Measurements from ENCODE around the gene NPVF.

Gene NPVF

DNA sequence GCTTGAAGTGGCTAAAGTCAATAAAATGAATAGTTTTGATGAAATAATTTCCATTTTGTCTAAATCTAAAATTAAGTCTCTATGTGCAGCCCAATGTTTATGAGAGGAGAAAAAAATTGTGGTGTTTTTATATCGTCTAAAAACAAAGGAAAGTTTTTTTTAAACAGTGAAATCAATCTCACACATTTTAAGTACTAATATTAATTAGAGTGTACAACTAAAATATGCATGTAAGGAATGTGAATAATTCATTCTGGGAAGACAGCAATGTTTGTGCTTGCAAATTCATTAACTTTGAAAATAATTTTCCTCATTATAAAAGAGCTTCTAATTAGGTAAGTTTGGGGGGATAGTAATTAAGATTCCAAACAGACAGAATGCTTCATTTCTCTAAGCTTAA is at the start of gene NPVF:
Gene NPVF, minus strand, starts transcription at position 101 of the 400 bp plus-strand sequence. Its CDS starts 47 bp downstream, at position 54.
- DNase-seq (ENCODE audit: low read depth) = no peak

- no peak for DNase-seq (ENCODE audit: low read depth)
These were observed 44.0 kb upstream of the NPVF start for GRCh38 chr7:25272265-25272664.

DNA sequence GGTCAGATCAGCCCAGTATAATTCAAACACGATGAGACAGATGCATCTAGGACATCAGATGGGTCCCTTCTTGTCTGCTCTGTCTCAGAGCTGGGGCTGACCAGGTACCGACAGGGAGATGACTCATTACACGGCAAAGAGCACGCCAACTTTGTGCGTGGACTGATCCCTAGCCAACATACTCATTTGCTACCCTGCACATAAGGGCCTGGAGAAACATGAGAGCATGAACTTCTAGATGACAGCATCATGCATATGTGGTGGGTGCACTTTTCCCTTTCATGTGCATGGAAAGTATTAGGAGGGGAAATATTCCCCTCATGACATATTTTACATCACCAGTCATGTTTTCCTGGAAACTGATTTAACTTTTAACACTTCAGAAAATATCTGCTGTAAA is 35.1 kb upstream of the NPVF start:
- DNase-seq (ENCODE audit: low read depth) = no peak

- peak; percentile 35 for DNase-seq (ENCODE audit: low read depth)
These were observed 34.3 kb upstream of the NPVF start for GRCh38 chr7:25262586-25262985.

GRCh38 chr7:25261545-25262140 is 33.4 kb upstream of the NPVF start:
- no peak for DNase-seq (ENCODE audit: low read depth)

DNA sequence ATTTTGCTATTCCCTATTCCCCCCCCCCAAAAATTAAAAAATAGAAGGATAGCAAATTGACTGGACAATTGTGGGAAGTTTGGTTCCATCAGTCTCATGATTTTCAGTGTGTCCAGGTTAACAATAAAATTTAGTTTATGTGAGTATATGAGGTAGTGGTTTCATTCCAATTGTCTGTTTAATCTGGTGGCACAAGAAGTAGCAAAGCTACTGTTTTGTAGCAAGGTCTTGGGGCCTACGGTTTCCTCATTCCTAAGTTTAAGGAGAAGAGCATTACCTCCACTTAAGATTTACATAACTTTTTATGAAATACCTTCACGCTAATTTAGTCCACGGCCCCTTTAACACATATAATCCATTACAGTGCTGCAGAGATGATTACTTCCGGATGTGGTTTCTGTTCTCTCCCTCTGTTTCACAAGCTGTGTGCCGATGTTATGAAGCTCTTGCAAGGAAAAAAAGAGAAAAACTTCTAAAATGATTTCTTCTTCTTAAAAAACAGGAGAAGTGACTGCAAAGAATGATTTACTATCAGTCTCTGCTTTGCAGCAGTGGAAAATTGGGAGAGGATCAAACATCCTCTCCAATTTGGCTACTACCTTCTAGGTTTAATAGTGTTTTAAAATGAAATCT is 32.7 kb upstream of the NPVF start:
- peak; percentile 55 for DNase-seq (ENCODE audit: low read depth)

DNA sequence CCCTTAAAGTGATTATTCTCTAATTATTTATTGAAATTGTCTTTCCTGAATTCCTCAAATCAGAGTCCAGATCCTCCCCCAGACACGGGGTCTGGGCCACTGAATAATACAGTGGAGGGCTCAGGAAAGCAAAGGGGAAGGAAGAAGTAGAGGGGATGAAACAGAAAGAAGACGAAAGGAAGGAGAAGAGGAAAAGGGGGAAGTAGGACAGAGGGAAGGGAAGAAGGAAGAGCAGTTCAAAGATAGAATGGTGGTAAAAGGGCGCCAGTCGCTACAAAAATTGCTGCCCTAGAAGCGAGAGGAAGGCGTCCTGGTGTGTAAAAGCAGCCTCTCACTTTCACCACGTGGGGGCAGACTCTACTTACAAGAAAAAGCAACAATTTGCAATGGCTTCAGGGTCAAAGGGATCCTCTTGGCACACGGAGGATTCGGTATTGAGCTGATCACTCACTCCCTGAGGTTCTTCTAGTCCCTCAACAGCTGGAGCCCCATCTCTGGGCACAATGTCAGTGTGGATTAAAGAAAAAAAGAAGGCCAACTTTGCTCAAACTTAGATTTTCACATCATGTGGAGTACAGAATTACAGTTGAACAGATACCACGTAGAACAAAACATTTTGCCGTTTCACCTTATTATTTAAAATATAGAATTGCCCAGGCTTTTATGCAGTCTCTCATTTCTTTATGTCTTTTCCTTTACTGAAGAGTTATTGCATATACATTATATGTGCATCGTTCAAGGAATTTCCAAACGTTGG is 31.4 kb upstream of the NPVF start:
- DNase-seq (ENCODE audit: low read depth) = peak; percentile 74

- no peak for DNase-seq (ENCODE audit: low read depth)
These were observed 28.1 kb upstream of the NPVF start for GRCh38 chr7:25256333-25256819.

- DNase-seq (ENCODE audit: low read depth) = no peak
These were observed 27.5 kb upstream of the NPVF start for GRCh38 chr7:25255611-25256332.

DNA sequence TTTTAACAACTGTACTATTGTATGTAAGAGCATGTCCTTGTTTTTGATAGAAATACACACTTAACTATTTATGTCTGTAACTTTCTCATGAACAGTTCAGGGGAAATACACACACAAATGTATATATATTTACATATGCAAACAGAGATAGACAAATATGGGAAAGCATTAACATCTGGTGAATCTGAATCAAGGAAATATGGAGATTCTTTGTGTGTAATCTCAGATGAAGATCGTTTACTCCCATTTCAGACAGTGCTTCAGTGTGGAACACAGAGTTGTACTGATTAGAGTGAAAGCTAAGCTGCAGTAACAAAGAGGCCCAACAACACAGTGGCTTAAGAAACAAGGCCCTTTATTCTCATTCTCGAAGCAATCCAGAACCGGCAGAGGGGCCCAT is 26.3 kb upstream of the NPVF start:
- DNase-seq (ENCODE audit: low read depth) = no peak

- no peak for DNase-seq (ENCODE audit: low read depth)
These were observed 25.4 kb upstream of the NPVF start for GRCh38 chr7:25253714-25254113.

- no peak for DNase-seq (ENCODE audit: low read depth)
These were observed 22.1 kb upstream of the NPVF start for GRCh38 chr7:25250386-25250785.

- DNase-seq (ENCODE audit: low read depth) = no peak
These were observed 21.5 kb upstream of the NPVF start for GRCh38 chr7:25249772-25250171.

- no peak for DNase-seq (ENCODE audit: low read depth)
These were observed 18.0 kb upstream of the NPVF start for GRCh38 chr7:25246306-25246705.

DNA sequence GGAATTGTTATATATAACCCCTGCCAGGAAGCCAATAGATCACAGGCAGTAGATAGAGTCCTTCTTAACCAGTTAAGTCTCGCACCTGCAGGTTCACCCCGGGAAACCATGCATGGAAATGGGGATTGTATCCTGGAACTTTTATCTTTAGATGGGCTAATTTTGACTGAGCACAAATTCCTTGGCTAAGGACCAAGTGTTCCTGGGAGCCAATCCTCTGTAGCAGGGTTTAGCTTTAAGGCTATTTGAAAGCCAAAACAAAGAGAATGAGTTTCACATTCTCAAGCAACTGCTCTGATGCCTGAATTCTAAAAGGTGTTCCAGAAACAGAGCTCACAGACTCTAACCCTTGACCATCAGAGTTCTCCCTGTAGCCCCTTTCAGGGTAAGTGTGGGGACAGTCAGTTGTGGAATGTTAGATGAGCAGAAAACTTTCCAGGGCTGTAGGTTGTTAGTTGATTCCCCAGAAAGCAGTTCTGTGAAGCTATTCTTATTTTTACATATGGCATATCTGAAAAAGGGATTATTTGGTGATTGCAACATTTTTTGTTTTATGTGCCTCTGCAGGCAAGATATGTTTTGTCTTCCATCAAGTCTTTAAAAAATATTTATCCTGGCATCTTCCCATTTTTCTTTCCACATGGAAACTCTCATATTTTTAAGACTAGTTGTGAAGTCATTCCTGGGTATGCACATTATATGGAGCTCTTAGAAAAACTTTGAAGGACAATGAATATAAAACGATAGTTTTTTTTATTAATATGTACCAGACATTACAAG is 16.2 kb upstream of the NPVF start:
- peak; percentile 8 for DNase-seq (ENCODE audit: low read depth)

DNA sequence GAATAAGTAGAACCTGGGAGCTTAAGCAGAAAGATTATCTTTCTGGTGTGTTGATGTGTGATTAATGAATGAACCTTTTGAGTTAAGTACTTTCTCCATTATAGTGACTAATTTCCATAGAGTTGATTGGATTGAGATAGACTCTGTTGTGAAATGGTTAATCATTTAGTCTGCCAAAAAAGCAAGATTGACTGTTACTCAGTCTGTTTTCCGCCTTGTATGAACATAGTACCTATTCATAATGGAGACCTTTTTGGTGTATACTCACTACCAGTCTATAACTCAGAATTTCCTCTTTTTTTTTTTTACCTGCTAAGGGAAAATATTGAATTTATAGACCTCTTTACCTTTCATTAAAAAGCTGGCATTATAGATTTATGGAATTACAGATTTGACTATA is 14.4 kb upstream of the NPVF start:
- DNase-seq (ENCODE audit: low read depth) = no peak

GRCh38 chr7:25240896-25241295 is 12.6 kb upstream of the NPVF start:
- no peak for DNase-seq (ENCODE audit: low read depth)

DNA sequence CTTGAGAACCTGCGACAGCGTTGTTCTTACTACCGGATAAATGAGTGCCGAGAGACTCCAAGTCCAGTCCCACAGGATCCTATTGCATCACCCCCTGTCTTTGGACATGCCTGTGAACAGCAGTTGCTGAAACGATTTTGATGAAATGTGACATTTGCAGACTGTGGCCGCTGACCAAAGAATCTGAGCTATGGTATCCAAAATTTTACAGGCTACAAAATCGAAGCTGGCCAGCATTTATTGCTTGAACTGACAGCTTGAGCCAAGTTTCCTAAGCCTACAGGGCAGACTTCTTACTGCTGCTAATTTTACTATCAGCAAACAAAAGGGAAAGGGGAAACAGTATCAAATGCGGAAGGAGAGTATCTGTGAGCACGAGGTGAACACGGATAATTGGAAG is 12.1 kb upstream of the NPVF start:
- DNase-seq (ENCODE audit: low read depth) = peak; percentile 50

- no peak for DNase-seq (ENCODE audit: low read depth)
These were observed 11.6 kb upstream of the NPVF start for GRCh38 chr7:25239888-25240287.

DNA sequence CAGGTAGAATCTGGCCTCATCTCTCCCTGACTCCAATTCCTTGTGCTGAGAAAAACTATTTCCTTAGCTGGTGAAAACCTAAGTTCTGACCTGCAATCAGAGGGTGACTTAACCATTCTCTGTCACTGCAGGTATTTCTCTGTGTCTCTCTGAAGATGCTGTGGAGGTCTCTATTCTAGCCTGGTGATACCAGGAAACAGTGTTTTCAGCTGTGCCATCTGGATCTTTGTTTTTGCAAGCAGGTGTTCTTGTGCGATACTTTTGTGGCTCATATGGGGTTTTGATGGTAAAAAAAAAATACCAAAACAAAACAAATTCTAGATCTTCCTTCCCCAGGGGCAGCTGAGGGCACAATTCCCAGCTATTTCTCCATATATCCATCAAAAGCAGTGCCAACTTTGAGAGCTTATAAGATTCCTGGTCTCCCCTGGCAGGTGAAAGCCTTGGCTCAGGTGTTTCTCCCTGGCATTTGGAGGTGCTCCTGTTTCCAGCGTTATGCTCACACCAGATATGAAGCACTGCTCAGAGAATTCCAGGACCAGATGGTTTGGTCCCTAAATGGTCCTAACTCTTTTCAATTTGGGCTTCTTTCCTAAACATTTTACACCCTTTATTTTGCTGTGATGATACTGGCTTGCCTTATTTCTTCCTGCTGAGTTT is 9.9 kb upstream of the NPVF start:
- no peak for DNase-seq (ENCODE audit: low read depth)

DNA sequence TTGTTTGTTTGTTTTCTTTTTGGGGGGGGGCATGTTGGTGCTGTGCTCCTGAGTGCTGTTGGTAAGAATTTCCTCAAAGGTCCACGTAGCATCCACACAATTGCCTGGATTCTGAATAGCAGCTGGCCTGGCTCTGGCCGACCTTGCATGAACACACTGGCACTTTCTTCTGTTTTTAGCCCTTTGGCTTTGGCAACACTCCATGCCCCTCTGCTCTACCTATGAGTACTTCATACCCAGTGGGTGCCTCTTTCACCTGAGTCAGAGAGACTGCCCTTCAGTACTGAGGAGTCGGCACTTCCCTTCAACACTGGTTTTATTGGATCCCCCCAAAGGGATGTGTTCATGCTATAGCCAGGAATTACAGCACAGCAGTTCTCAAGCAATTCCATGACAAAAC is 7.2 kb upstream of the NPVF start:
- DNase-seq (ENCODE audit: low read depth) = no peak

Data from EH (cell line).